Adipocyte (in vitro differentiated cells): ENCODE results near the gene CDH4.

Experiments used
- DNase-seq: peaks from one replicate; pipeline ENCODE4 v3.0.0-alpha.2; 2015; ENCODE audit warnings: low read depth
- H3K27me3 ChIP-seq: replicated peaks from 2 replicates; pipeline ENCODE4 v1.7.0; 2013; ENCODE audit warnings: mild to moderate bottlenecking, low read length, moderate library complexity; ENCODE audit not compliant: control insufficient read depth, insufficient read depth
- H3K36me3 ChIP-seq: 2 replicates; pipeline ENCODE4 v1.7.0; 2013; ENCODE audit warnings: low read length, mild to moderate bottlenecking, moderate library complexity; ENCODE audit not compliant: control insufficient read depth, insufficient read depth, severe bottlenecking
- H3K4me1 ChIP-seq: 2 replicates; pipeline ENCODE4 v1.7.0; 2013; ENCODE audit warnings: mild to moderate bottlenecking, low read length, moderate library complexity; ENCODE audit not compliant: control insufficient read depth, insufficient read depth
- H3K4me3 ChIP-seq: 2 replicates; pipeline ENCODE4 v1.7.0; 2013; ENCODE audit warnings: mild to moderate bottlenecking, low read length, moderate library complexity
- H3K9ac ChIP-seq: 2 replicates; pipeline ENCODE4 v1.7.0; 2013; ENCODE audit warnings: mild to moderate bottlenecking, low read length, moderate library complexity
- H3K9me3 ChIP-seq: 2 replicates; pipeline ENCODE4 v1.7.0; 2013; ENCODE audit warnings: mild to moderate bottlenecking, low read length, moderate library complexity; ENCODE audit not compliant: control insufficient read depth

Gene CDH4

DNA sequence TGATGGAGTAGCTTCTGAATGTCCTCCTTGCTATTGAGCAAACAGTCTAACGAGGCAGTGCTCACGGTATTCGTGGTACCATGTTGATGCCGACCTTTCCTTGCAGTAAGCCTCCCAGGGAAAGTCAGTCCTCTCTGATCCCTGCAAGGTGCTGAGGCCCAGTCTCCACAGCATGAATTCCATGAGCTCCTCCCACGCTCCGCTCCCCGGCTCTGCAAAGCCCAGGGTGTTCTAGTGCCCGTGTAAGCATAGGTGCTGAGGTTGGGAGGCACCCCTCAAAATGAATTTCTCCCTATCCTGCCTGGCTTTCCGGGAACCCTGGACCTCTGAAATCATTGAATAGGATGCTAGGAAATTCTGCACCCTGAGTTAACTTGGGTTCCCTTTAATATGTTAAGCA is 562.7 kb downstream of the CDH4 start:
- DNase-seq = no peak
- H3K36me3 ChIP-seq = no peaks in the 10 kb centered on the region

DNA sequence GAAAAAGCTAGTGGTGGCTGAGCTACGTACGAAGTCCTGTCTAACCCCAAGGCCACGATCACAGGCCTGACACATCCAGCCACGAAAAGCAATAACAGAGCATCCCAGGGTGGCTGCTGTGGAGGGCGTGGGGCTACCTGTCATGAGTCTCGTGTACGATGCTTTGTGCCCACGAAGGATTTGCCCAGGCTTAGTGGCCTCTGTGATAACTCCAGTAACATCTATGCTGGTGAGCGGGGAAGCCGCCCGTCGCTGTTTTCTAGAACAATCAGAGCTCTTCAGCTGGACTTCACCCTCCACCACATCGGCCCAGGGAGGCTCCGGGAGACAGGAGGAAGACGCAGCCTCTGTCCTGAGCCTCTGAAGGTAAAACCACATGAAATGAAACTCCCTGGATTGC is 563.1 kb downstream of the CDH4 start:
- no peak overlapping the region for H3K4me3 ChIP-seq
- H3K36me3 ChIP-seq = no peaks in the 10 kb centered on the region
- no peak overlapping the region for H3K9ac ChIP-seq
- peaks cover 28% of the 10 kb centered on the region for H3K27me3 ChIP-seq
- no peaks in the 10 kb centered on the region for H3K4me1 ChIP-seq
- H3K9me3 ChIP-seq = no peaks in the 10 kb centered on the region
- DNase-seq = no peak

More for the DNA sequence above, 562.7 kb downstream of the CDH4 start:
- Histone ChIP-seq H3K9me3 (no peaks in the 10 kb centered on the region), H3K9ac (no peak overlapping the region), H3K4me3 (no peak overlapping the region), H3K27me3 (peaks cover 30% of the 10 kb centered on the region), H3K4me1 (no peaks in the 10 kb centered on the region)

DNA sequence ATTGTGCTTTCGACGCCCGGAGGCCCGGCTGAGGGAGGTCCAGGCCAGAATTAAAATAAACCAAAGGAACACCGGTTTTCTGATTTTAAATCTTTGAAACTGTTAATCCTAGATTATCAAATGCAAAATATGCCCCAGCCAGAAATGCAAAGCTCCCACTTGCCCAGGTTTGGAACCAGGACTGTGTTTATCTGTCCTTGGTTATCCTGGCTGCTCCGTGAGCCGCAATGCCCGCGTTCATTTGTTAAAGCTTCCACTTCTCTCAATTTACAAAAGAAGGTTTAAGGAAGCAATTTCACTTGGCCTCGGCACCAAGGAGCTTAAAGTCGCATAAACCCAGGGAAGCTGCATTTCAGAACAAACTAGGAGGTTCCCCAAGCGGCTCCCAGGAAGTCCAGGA is 563.6 kb downstream of the CDH4 start:
- peaks cover 23% of the 10 kb centered on the region for H3K27me3 ChIP-seq
- H3K4me1 ChIP-seq = no peaks in the 10 kb centered on the region
- H3K9me3 ChIP-seq = no peaks in the 10 kb centered on the region

DNA sequence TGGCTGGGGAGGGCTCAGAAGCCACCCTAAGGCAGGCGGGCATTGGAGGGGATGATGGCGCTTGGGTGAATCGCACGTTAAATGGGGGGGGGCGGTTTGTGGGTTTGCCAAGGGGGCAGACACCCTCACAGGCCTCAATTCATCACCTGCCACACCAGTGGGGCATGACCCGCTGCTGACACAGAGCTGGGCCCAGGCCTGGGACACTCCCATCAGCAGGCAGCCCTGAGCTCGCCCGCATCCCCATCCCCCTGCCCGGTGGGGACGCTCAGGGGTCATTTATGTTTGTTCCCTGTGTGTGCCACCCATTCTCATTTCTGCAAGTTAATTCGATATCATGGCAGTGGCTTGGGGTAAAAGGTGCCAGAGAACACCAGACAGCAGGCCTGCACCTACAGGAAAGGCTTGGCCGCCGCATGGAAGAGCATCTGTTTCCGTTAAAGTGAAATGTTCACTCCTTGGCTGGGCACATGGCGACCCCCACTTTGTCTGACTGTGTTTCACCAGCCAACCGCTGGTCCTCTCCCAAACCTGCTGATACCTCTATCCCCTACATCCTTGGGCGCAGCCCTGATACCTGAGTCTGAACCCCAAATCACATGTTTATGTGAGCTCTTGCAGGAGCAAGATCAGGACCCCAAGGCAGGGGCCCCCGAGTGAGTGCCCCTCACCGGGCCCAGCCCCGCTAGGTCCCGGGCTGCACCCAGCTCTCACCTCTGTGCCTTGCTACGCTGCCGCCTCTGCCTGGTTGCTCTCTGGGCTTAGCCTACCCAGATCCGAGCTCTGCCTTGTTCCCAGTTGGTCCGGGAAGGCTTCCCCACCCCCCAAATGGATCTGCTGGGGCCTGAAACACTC is 564.8 kb downstream of the CDH4 start:
- Histone ChIP-seq H3K4me1 (no peaks in the 10 kb centered on the region), H3K9ac (no peak overlapping the region), H3K4me3 (no peak overlapping the region), H3K27me3 (peaks cover 15% of the 10 kb centered on the region), H3K9me3 (no peaks in the 10 kb centered on the region), H3K36me3 (no peaks in the 10 kb centered on the region)
- DNase-seq = no peak

More for the DNA sequence above, 563.6 kb downstream of the CDH4 start:
- H3K4me3 ChIP-seq = no peak overlapping the region
- no peak overlapping the region for H3K9ac ChIP-seq
- no peak for DNase-seq
- no peaks in the 10 kb centered on the region for H3K36me3 ChIP-seq

GRCh38 chr20:61817575-61817974 is 565.5 kb downstream of the CDH4 start:
- Histone ChIP-seq H3K4me3 (no peak overlapping the region), H3K36me3 (no peaks in the 10 kb centered on the region), H3K9me3 (no peaks in the 10 kb centered on the region), H3K9ac (no peak overlapping the region), H3K4me1 (no peaks in the 10 kb centered on the region), H3K27me3 (peaks cover 15% of the 10 kb centered on the region)
- no peak for DNase-seq

DNA sequence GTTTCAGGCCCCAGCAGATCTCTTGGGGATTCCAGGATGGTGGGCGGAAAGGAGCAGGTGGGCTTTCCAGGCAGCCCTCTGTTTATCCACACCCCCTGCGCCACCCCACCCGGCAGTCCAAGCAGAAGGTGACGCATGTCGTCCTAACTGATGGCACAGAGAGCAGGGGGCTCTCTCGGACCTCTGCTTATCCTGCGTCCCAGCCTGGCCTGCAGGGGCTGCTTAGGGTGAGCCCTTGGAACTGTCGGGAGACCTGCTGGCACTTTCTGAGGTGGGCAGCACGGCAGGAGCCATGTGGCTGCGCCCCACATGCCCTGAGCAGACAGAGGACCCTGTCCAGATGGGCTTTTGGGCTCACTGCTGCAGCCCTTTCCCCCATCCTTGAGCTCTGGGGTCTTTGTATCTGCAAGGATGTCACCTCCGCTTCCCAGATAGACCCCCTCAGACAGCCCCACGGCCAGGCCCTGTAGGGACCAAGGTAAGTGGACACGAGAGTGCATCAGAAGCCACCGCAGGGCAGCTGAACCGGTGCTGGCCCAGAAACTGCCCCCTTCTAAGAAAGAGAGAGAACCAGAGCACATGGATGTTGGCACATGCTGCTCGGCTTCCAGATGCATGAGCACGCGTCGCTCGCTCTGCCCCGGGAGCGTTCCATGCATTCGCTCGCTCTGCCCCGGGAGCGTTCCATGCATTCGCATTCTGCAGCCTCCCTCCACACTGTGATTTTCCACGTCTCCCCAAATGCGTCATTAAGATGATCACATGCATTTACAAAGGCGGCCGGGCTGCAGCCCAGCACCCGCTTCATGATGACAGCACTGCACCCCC is 566.9 kb downstream of the CDH4 start:
- H3K9ac ChIP-seq = no peak overlapping the region
- peaks cover under 1% of the 10 kb centered on the region for H3K27me3 ChIP-seq
- no peaks in the 10 kb centered on the region for H3K4me1 ChIP-seq
- H3K4me3 ChIP-seq = no peak overlapping the region
- no peaks in the 10 kb centered on the region for H3K9me3 ChIP-seq
- no peaks in the 10 kb centered on the region for H3K36me3 ChIP-seq
- no peak for DNase-seq

GRCh38 chr20:61819574-61819846 is 567.4 kb downstream of the CDH4 start:
- Histone ChIP-seq H3K27me3 (no peaks in the 10 kb centered on the region), H3K4me1 (no peaks in the 10 kb centered on the region), H3K9me3 (no peaks in the 10 kb centered on the region), H3K36me3 (no peaks in the 10 kb centered on the region), H3K4me3 (no peak overlapping the region), H3K9ac (no peak overlapping the region)
- DNase-seq = no peak

- H3K4me1 ChIP-seq = no peaks in the 10 kb centered on the region
- H3K27me3 ChIP-seq = no peaks in the 10 kb centered on the region
- H3K9ac ChIP-seq = no peak overlapping the region
- H3K36me3 ChIP-seq = no peaks in the 10 kb centered on the region
- DNase-seq = no peak
- no peak overlapping the region for H3K4me3 ChIP-seq
- H3K9me3 ChIP-seq = no peaks in the 10 kb centered on the region
These were observed 568.1 kb downstream of the CDH4 start for GRCh38 chr20:61819921-61820825.

GRCh38 chr20:61821735-61822134 is 569.7 kb downstream of the CDH4 start:
- H3K36me3 ChIP-seq = no peaks in the 10 kb centered on the region
- no peaks in the 10 kb centered on the region for H3K27me3 ChIP-seq
- H3K9ac ChIP-seq = no peak overlapping the region
- H3K4me3 ChIP-seq = no peak overlapping the region
- H3K9me3 ChIP-seq = no peaks in the 10 kb centered on the region
- no peaks in the 10 kb centered on the region for H3K4me1 ChIP-seq
- no peak for DNase-seq

- Histone ChIP-seq H3K9me3 (peaks cover 3% of the 10 kb centered on the region), H3K27me3 (no peaks in the 10 kb centered on the region), H3K4me1 (no peaks in the 10 kb centered on the region), H3K36me3 (no peaks in the 10 kb centered on the region), H3K9ac (no peak overlapping the region), H3K4me3 (no peak overlapping the region)
- no peak for DNase-seq
These were observed 570.3 kb downstream of the CDH4 start for GRCh38 chr20:61822396-61822795.

DNA sequence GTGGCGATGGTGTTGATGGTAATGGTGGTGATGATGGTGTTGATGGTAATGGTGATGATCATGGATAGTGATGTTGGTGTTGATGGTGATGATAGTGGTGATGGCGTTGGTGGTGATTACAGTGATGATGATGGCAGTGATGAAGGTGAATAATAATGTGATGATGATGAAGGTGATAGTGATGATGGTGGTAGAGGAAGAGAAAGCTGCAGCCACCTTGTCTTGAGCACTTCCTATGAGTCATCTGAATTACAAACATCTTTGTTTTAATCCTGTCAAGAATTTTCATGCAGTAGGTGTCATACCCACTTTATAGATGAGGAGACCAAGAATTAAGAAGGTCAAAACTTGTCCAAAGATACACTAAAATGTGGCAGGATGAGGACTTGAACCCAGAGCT is 571.2 kb downstream of the CDH4 start:
- H3K4me1 ChIP-seq = no peaks in the 10 kb centered on the region
- H3K27me3 ChIP-seq = no peaks in the 10 kb centered on the region
- no peaks in the 10 kb centered on the region for H3K36me3 ChIP-seq
- H3K9ac ChIP-seq = no peak overlapping the region
- H3K9me3 ChIP-seq = peaks cover 7% of the 10 kb centered on the region
- no peak overlapping the region for H3K4me3 ChIP-seq
- DNase-seq = no peak
